Measurements from ENCODE around the gene ZBTB7C. TPM values are rescaled to one million over a fixed set of nuclear protein-coding genes. Genes with fewer than 3 reads are reported as not detected.

ZBTB7C gene
- total and polyA plus RNA-seq, 9 of the 15 experiments (the other 6 are each of a cell fraction or from before 2014, with no cell fraction given): not detected

DNA sequence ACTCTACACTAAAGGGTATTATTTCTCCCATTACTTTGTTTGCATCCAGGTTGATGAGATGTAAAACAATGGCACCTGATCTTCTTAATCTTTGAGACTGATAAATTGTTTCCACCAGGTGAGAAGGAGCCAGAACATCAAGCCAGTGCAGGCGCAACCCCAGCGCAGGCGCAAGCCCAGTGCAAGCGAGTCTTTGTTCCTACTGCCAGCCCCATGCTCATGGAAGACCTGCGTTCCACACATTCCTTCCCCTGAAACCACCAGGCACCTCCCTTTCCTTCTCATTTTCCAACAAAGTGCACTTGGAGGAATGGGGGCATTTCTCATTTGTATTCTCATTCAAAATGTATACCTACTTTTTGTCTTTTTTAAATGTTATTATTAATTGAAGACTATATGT lies 290.0 kb downstream of the ZBTB7C start (continued):
- TF ChIP-seq ZNF445 (CRISPR knock-in tag; IDR thresholded peaks at IDR 0.05; ENCODE audit: low read depth) (no peak), ZSCAN29 (IDR thresholded peaks at IDR 0.05) (no peak), JUNB (CRISPR knock-in tag; conservative IDR thresholded peaks at IDR 0.05) (no peak), LCOR (CRISPR knock-in tag; IDR thresholded peaks at IDR 0.05) (no peak), YY1 (IDR thresholded peaks at IDR 0.05; ENCODE audit: borderline replicate concordance in 1 of 3, control insufficient read depth in 1 of 3, extremely low read depth in 1 of 3, insufficient read depth in 3 of 3, insufficient read length in 1 of 3, insufficient replicate concordance in 2 of 3, low read depth in 1 of 3, low read length in 2 of 3) (no peak)

GRCh38 chr18:48116873-48117630 lies 292.1 kb downstream of the ZBTB7C start:
- CTCF ChIA-PET (ENCODE audit: low intra/inter-chr PET ratio): no interaction called here
- in situ Hi-C loops (cut with MboI): no loop called here
- H3K27me3 ChIP-seq (ENCODE audit: control insufficient read depth in 2 of 2, insufficient read depth in 2 of 2, low read length in 2 of 2): peaks cover 0 to 22% of the 10 kb centered on the region in 2 experiments; a peak in 2 of 5 replicates
- TF ChIP-seq FOXK1 (CRISPR knock-in tag; IDR thresholded peaks at IDR 0.05; ENCODE audit: borderline replicate concordance) (no peak), CREM (IDR thresholded peaks at IDR 0.05; ENCODE audit: low read depth) (no peak), U2AF1 (optimal IDR thresholded peaks at IDR 0.05; ENCODE audit: low read depth, low read length) (no peak), ZNF764 (CRISPR knock-in tag; IDR thresholded peaks at IDR 0.05; ENCODE audit: low read depth) (no peak), TRIM25 (IDR thresholded peaks at IDR 0.05; ENCODE audit: borderline replicate concordance) (no peak), ZFP91 (CRISPR knock-in tag; IDR thresholded peaks at IDR 0.05) (no peak), BRF2 (IDR thresholded peaks at IDR 0.05; ENCODE audit: borderline replicate concordance, insufficient read depth, insufficient read length) (no peak), RFX1 (IDR thresholded peaks at IDR 0.05) (no peak), DIDO1 (tag; IDR thresholded peaks at IDR 0.05; ENCODE audit: low read depth) (no peak), MEF2A (IDR thresholded peaks at IDR 0.05; ENCODE audit: control insufficient read depth, low read depth, low read length) (no peak), CBFA2T3 (IDR thresholded peaks at IDR 0.05) (no peak), FOXJ2 (tag; IDR thresholded peaks at IDR 0.05) (no peak)

More at GRCh38 chr18:48116873-48117630, 292.1 kb downstream of the ZBTB7C start:
- Histone ChIP-seq H3K9ac (ENCODE audit: insufficient read depth in 1 of 2, low read depth in 2 of 2, low read length in 2 of 2) (no peak overlapping the region), H2AFZ (ENCODE audit: low read depth, low read length) (no peak overlapping the region), H3K4me2 (ENCODE audit: insufficient read depth, low read length) (no peak overlapping the region), H4K20me1 (replicated peaks; ENCODE audit: control insufficient read depth, insufficient read depth, low read length) (no peaks in the 10 kb centered on the region), H3K4me1 (replicated peaks in 1 of 2; ENCODE audit: control insufficient read depth in 2 of 2, insufficient read depth in 2 of 2, low read length in 2 of 2) (no peaks in the 10 kb centered on the region), H3K79me2 (ENCODE audit: control insufficient read depth, insufficient read depth, low read length) (no peaks in the 10 kb centered on the region), H3K9me1 (ENCODE audit: control insufficient read depth, insufficient read depth, low read length) (no peaks in the 10 kb centered on the region), H3K4me3 (no peak overlapping the region), H3K9me3 (replicated peaks; ENCODE audit: control insufficient read depth, insufficient read depth, low read depth, low read length) (no peaks in the 10 kb centered on the region), H3K27ac (ENCODE audit: extremely low read depth, low read depth, low read length) (no peak overlapping the region), H3K36me3 (ENCODE audit: control insufficient read depth, insufficient read depth, low read length) (no peaks in the 10 kb centered on the region)
- POLR2A ChIA-PET: interaction anchor here (0.5 kb wide), 1 partner anchor 393 kb away, joined by 4 read pairs; no protein-coding TSS in a partner anchor
- intact Hi-C loops (cut with micrococcal nuclease): no loop called here
- FAIRE-seq (no peak), DNase-seq (ENCODE audit: extremely low read depth in 1 of 4, low spot score in 3 of 4) (no peak), ATAC-seq (no peak)
- WGBS (ENCODE audit: insufficient coverage, low coverage, missing lambda C conversion rate): 0% methylated on average over 9 of the region's 9 CpGs
- BruUV-seq (replicated peaks): no TSS peak

Data from K562 (cell line).